ENCODE data around the gene HYI. TPM values are rescaled to one million over a fixed set of nuclear protein-coding genes. Genes with fewer than 3 reads are reported as not detected.

Gene HYI
- total RNA-seq, 4 donors from 2014 or later, result 40.3 to 121 (median 49.1) TPM

GRCh38 chr1:43455213-43455889, 1.6 kb upstream of the HYI start:
- TF ChIP-seq, protein P1, sequence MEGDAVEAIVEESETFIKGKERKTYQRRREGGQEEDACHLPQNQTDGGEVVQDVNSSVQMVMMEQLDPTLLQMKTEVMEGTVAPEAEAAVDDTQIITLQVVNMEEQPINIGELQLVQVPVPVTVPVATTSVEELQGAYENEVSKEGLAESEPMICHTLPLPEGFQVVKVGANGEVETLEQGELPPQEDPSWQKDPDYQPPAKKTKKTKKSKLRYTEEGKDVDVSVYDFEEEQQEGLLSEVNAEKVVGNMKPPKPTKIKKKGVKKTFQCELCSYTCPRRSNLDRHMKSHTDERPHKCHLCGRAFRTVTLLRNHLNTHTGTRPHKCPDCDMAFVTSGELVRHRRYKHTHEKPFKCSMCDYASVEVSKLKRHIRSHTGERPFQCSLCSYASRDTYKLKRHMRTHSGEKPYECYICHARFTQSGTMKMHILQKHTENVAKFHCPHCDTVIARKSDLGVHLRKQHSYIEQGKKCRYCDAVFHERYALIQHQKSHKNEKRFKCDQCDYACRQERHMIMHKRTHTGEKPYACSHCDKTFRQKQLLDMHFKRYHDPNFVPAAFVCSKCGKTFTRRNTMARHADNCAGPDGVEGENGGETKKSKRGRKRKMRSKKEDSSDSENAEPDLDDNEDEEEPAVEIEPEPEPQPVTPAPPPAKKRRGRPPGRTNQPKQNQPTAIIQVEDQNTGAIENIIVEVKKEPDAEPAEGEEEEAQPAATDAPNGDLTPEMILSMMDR (IDR thresholded peaks at IDR 0.05; ENCODE audit: low read depth), result no peak

GRCh38 chr1:43454270-43455011, 710 bp upstream of the HYI start:
- TF ChIP-seq, protein P1 (IDR thresholded peaks at IDR 0.05; ENCODE audit: low read depth), result no peak

GRCh38 chr1:43452789-43453441, 816 bp downstream of the HYI start:
- TF ChIP-seq, protein P1 (IDR thresholded peaks at IDR 0.05; ENCODE audit: low read depth), result no peak

- TF ChIP-seq, protein P1 (IDR thresholded peaks at IDR 0.05; ENCODE audit: low read depth), result no peak
Observed at GRCh38 chr1:43451701-43452532, 1.8 kb downstream of the HYI start.

GRCh38 chr1:43451157-43451591, 2.6 kb downstream of the HYI start:
- TF ChIP-seq, protein P1 (IDR thresholded peaks at IDR 0.05; ENCODE audit: low read depth), result no peak

GRCh38 chr1:43450251-43450941, 3.3 kb downstream of the HYI start:
- TF ChIP-seq, protein P1 (IDR thresholded peaks at IDR 0.05; ENCODE audit: low read depth), result no peak

All from subcutaneous adipose tissue (tissue), 4 donors.